ENCODE measurements around the gene TMPRSS6.
A peak's percentile ranks its signal among the peaks of the same experiment; 100 is the strongest.

The TMPRSS6 gene

DNA sequence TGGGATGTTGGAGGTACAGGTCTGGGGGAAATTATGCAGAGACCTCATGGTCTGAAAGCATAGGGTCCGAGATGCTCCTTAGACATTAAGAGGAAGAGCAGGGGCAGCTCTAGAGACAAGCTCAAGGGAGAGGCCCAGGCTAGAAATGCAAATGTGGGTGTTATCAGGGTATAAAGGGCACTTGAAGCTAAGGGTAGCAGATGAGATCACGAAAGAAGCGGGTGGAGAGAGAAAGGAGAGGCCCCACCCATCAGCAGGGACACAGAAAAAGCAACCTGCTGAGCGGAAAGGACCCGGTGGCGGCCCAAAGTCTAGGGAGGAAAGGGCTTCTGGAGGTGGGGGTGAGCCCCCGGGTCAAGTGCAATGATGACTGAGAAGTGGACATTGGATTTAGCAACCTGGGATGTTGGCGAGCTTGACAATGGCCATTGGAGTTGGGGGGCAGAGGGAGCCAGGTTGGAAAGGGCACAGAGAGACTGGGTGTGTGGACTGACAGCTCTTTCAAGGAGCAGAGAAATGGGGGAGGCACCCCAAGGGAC is 8.9 kb downstream of the TMPRSS6 start:
- TF ChIP-seq, protein P1, sequence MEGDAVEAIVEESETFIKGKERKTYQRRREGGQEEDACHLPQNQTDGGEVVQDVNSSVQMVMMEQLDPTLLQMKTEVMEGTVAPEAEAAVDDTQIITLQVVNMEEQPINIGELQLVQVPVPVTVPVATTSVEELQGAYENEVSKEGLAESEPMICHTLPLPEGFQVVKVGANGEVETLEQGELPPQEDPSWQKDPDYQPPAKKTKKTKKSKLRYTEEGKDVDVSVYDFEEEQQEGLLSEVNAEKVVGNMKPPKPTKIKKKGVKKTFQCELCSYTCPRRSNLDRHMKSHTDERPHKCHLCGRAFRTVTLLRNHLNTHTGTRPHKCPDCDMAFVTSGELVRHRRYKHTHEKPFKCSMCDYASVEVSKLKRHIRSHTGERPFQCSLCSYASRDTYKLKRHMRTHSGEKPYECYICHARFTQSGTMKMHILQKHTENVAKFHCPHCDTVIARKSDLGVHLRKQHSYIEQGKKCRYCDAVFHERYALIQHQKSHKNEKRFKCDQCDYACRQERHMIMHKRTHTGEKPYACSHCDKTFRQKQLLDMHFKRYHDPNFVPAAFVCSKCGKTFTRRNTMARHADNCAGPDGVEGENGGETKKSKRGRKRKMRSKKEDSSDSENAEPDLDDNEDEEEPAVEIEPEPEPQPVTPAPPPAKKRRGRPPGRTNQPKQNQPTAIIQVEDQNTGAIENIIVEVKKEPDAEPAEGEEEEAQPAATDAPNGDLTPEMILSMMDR (IDR thresholded peaks at IDR 0.05; ENCODE audit: borderline replicate concordance, control extremely low read depth, extremely low read depth, insufficient read depth, missing control alignments), result no peak
- peak; percentile 57 for DNase-seq (ENCODE audit: low spot score)
- in situ Hi-C loops (cut with MboI; ENCODE audit: low sequenced_read_pairs, unreplicated experiment), result no loop called here

- TF ChIP-seq, protein P1 (IDR thresholded peaks at IDR 0.05; ENCODE audit: borderline replicate concordance, control extremely low read depth, extremely low read depth, insufficient read depth, missing control alignments), result peak; percentile 5
- in situ Hi-C loops (cut with MboI; ENCODE audit: low sequenced_read_pairs, unreplicated experiment), result no loop called here
- DNase-seq (ENCODE audit: low spot score), result peak; percentile 60
These were observed 10.4 kb downstream of the TMPRSS6 start for GRCh38 chr22:37098976-37099591.

DNA sequence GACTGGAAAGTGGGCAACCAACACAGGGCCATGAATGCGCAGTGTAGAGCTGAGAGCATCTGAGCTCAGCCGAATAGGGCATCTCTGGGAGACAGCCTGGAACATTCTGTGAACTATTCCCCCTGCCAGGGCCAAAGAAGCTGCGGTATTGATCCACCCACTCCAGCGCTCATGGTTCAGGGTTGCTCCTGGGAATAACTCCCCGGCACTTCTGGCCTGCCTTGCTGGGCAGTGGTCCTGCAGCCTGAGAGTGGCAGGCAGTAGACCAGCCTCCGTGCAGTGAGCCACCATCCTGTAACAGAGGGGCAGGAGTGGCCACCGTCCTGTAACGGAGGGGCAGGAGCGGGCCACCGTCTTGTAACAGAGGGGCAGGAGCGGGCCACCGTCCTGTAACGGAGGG is 12.2 kb downstream of the TMPRSS6 start:
- TF ChIP-seq, protein P1 (IDR thresholded peaks at IDR 0.05; ENCODE audit: borderline replicate concordance, control extremely low read depth, extremely low read depth, insufficient read depth, missing control alignments), result no peak
- DNase-seq (ENCODE audit: low spot score), result no peak
- in situ Hi-C loops (cut with MboI; ENCODE audit: low sequenced_read_pairs, unreplicated experiment), result no loop called here

DNA sequence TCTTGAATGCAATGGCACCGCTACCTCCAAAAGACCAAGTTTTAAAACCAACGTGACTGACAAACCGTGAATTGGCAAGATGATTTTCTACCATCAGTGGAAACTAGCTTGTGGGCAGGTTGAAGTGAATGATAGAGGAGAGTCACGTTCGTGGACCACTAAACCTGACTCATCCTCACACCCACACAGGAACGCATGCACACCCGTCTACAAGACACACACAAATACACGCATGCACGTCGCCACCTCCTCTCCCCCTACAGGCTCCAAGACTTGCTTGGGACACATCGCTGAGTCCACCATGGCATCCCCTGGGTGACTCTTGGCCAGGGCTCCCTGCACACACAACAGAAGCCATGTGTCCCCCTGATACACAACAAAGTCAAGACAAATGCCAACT is 14.4 kb downstream of the TMPRSS6 start:
- TF ChIP-seq, protein P1 (IDR thresholded peaks at IDR 0.05; ENCODE audit: borderline replicate concordance, control extremely low read depth, extremely low read depth, insufficient read depth, missing control alignments), result no peak
- no peak for DNase-seq (ENCODE audit: low spot score)
- in situ Hi-C loops (cut with MboI; ENCODE audit: low sequenced_read_pairs, unreplicated experiment), result no loop called here

GRCh38 chr22:37094239-37094638 is 15.3 kb downstream of the TMPRSS6 start:
- in situ Hi-C loops (cut with MboI; ENCODE audit: low sequenced_read_pairs, unreplicated experiment), result no loop called here
- TF ChIP-seq, protein P1 (IDR thresholded peaks at IDR 0.05; ENCODE audit: borderline replicate concordance, control extremely low read depth, extremely low read depth, insufficient read depth, missing control alignments), result no peak
- no peak for DNase-seq (ENCODE audit: low spot score)

DNA sequence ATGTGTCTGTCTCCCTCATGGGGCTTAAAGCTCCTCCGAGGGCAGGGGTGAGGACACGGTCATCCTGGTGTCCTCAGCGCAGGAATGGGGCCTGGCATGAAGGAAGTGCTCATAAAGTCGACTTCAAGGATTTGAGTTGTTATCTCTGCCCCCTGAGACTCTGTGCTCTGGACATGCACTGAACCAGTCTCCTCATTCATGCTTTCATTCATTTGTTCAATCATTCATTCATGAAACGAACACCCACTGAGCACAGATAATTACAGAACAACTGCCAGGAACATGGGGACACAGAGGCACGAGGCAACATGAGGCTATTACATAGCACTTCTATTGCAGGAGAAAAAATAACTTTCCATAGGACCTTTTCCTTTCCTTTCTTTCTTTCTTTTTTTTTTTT is 16.5 kb downstream of the TMPRSS6 start:
- in situ Hi-C loops (cut with MboI; ENCODE audit: low sequenced_read_pairs, unreplicated experiment), result no loop called here
- no peak for DNase-seq (ENCODE audit: low spot score)
- TF ChIP-seq, protein P1 (IDR thresholded peaks at IDR 0.05; ENCODE audit: borderline replicate concordance, control extremely low read depth, extremely low read depth, insufficient read depth, missing control alignments), result no peak

Data from GM13976 (cell line).